ENCODE measurements around the gene UCK1.

Gene UCK1

DNA sequence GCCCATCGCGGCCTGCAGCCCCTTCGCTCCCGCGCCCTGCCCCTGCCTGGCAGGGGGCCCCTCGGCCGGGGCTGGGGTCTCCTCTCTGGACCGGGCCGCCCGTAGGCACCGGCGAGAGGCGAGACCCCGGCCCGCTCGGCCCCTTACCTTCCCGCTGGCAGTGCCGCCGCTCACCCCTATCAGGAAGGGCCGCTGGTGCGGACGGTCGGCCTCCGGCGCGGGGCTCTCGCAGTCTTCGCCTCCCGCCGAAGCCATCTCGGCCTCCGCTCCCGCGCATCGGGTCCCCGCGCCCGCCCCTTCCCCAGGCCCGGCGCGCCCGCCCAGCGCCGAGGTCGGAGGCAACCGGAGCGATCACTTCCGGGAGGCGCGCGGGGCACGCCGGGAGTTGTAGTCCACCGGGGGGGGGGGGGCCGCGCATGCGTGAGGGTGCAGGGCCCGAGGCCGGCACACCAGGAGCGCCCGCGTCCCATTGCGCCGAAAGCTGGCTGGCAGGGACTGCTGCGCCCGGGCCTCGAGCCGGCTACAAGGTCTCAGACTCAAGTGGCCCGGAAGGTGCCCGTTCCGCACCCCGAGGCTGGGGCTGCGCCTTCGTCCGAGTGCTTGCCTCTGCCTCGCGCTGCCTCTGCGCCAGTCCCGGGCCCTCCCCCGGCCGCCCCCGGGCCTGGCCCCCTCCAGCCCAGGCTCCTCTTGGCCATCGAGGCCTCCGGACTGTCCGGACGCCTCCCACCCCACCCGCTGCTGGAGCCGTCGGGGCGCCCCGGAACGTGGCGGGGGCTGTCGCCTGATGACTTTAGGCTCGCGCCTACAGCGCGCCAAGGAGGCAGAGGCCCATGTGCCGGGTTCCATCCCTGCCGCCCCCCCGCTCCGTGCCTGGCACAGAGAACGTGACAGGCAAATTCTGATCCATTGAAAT, at the start of gene UCK1:
Gene UCK1 (minus strand): TSS at position 344 of the 913 bp plus-strand sequence. CDS start 89 bp downstream, at position 255.
- peak; percentile 98 for DNase-seq (ENCODE audit: low spot score)

DNA sequence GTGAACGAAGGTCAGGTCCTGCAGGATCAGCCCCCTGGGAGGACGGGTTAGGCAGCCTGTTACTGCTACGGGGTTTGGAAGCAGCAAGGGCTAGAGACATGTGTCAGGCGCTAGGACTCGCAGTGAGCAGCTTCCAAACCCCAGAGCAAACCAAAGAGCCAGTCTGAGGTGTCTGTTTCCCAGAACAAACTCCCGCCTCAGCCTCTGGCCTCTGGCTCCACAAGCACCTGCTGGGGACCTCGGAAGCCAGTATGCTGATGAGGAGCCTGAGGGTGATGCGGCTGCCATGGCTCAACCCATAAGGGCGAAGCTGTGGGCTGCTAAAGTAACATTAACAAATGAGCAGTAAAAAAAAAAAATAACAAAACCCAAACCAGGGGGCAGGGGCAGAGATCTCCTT, 49.3 kb upstream of the UCK1 start:
- DNase-seq (ENCODE audit: low spot score), result no peak

DNA sequence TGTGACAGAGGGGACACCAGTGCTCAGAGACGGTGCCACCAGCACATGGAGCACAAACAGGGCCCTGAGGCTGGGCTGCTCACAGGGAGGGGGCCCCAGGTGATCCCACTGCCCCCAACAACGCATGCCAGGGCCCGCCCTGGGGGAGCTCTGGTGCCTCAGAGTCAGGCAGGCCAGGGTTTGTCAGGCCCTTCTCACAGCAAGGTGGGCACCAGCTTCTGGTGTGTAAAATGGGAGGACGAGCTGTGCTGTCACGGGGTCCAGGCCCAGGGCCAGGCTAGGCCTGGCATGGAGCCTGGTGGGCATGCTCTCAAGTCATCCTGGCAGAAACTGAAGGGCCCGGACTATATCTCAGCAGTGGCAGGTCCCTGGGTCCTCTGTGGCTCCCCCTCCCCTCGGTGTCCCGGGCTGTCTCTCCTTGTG, 48.7 kb upstream of the UCK1 start:
- no peak for DNase-seq (ENCODE audit: low spot score)

DNA sequence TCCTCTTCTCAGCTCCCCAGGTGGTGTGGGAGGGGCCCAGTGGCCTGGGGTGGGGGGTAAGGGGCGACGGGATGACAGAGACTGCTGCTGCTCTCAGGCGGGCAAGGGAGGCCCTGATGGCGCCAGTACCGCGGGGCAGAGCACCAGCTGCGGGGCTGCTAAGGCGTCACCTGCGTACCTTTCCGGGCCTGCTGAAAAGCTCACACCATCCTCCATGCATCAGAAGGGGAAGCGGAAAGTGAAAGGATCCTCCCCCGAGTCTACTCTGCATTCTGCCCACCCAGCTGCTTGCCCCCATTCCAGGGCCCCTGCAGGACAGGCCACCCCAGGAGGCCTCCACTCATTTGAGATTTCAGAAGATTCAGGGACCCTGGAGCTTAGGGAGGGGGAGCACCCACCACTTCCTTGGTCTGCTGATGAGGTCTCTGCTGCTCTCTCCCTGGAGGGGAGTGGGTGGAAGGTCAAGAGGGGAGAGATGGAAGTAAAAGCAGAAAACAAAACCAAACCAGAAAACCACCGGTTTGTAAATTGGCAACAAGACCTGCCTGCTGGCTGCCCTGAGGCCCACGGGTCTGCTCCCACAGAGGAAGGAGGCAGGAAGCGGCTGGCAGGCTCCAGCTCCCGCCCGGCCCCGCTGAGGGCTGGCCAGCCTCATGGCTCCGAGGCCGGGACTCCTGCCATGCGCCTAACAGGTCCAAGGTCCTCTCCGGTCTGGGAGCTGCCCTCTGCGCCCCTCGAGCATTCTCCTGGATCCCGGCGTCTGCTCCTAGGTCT, 47.9 kb upstream of the UCK1 start:
- DNase-seq (ENCODE audit: low spot score), result no peak

DNA sequence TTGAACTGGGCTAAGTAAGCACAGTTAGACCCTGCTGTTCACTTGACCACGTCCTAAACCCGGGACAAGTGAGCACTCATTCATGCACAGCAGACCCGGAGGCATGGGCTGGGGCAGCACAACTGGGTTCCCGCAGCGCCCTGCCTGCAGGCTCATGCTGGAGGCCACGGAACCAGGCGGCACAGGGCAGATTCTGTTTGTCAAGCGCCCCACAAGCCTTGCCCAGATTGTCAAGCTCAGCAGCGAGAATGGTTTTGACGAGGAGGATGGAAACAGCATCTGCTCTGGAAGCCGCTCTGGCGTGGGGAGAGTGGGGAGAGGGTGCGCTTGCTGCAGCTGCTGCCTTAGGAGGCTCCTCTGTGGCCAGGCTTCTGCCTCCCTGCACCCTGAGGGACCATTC, 47.0 kb upstream of the UCK1 start:
- DNase-seq (ENCODE audit: low spot score), result no peak

DNA sequence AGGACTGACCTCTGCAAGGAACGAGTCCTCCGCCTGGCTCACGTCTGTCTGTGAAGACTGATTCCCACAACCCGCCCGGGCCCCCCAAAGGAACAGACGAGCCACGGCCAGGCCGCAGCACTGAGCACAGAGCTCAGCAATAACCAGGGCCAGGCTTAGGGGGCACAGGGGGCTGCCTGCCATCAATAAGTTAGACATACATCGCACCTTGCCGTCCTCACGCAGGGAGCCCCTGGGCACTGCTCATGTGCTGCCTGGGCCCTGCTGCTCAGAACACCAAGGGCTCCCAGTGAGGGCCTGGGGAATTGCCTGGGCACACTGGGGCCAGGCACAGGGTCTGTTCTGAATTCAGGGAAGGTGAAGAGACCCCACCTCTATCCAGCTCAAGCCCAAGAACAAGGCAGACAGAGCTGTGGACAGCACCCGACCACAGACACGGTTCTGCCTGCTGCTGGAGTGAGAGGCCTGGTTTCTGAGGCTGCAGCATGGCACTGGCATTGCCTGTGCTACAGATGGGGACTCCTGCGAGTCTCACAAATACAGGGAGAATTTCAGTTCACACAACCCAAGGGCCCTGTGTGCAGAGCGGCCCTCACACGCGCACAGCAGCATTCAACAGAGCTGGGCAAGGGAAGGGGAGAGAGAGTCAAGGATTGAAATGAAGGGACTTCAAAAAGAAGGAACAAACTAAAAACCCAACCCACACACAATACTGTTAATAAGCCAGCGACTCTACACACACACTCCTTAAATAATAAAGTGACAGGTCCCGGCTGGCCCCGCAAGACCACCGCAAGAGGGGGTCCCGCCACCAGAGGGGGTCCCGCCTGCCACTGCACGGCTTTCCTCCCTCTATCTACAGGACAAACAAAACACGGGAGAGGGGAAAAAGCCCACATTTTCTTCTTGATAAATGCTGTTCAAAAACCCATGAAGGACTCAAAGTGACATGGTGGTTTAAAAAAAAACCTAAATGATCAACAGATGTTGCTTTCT, 46.2 kb upstream of the UCK1 start:
- DNase-seq (ENCODE audit: low spot score), result no peak

DNA sequence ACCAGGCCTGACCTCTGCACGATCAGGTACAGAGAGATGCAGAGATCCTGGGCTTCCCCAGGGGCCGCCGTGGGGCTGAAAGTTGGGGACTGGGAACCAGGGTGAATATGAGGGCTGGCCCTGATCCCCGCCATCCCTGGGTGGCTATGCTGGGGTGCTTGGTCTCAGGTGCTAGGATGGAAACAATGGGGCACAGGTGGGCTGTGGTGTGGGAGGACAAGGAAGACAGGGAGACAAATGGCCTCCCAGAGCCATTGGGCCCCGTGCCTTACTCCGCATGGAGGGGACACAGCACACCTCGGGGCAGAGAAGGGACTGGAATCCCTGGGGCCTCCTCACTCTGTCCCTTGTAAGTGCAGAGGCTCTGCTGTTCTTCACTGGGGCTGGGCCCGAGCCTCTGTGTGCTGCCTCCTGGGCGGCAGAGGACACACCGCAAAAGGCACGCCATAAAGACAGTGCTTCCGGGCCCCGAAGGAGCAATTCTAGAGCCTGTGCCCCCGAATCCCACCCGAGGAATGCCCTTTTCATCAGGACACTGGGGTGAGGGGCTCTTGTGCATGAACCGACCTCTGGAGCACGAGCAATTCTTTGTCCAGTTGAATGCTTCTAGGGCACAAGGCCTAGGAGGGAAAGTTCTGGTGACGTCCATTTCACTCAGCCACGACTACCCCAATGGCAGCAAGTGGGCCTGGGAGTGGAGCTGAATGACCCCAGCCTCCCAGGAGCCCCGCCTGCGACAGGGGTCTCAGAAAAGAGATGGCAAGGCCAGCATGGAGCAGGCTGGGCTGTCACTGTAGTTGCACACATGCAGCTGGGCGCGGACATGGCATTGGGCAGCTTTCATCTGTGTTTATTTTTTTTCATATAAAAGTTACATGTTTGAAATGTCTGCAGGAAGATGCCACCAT, 45.1 kb upstream of the UCK1 start:
- no peak for DNase-seq (ENCODE audit: low spot score)

DNA sequence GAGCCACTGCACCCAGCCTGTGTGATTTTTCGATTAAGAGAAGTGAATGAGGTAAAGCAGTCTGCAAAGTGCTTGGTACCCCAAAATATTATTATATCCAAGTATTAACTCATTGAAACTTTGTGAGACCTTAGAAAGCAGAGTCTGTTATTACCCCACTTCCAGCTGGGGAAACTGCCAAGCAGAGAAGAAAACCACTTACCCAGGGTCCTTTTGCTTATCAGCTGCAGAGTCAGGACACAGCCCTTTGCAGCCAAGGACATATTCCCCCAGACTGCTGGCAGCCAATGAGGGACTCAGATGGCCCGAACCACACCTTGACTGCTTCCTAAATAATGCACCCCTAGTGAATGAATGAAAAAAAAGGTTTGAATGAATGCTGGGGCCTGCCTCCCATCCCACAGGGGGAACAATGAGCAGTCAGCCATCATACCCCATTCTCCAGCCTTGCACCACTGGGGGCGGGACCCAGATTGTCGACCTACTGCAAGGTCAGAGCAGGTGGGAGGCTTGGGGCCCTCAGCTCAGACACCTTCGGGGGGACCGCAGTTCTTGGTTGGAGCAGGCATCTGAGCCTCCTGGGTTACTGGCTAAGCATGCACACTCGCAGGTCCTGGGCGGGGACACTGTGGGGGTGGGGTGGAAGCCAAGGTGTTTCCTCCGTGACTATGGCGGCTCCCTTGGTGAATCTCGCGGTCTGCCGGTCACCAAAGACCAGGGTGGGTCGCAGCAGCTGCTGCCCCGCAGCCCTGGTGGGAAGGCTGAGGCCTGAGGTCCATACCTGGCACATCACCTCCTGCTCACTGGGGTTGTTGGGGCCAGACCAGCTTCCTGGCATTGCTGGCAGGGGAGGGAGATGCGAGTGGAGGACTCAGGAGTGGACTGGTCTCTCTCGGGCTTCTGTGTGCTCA, 43.9 kb upstream of the UCK1 start:
- no peak for DNase-seq (ENCODE audit: low spot score)

DNA sequence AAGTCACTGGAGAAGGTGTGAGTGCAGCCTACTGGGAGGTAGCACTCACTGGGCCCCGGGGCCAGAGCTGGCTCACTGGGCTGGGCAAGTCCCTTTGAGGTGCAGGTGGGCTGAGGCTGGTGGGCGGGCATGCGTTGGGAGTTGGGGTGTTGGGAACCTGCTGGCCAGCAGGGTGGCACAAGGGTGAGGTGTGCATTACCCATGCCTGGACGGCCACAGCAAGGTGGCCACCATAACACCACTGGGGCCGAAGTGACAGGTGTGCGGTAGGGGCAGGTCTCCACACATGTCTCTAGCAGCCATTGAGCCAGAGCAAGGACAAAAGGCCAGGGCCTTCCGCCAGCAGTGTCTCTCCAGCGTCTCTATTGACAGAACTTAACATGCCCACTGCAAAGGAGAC, 36.8 kb upstream of the UCK1 start:
- DNase-seq (ENCODE audit: low spot score), result no peak

DNA sequence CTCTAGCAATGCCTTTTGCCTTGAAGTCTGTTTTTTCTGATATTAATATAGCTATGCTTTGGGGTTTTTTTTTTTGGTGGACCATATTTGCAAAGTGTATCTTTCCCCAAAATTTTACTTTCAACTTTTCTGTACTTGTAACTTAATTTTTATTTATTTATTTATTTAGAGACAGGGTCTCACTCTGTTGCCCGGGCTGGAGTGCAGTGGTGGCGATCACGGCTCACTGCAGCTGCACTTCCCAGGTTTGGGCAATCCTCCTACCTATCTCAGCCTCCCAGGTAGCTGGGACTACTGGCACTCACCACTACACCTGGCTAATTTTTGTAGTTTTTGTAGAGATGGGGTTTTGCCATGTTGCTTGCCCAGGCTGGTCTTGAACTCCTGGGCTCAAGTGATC, 35.1 kb upstream of the UCK1 start:
- DNase-seq (ENCODE audit: low spot score), result no peak

DNA sequence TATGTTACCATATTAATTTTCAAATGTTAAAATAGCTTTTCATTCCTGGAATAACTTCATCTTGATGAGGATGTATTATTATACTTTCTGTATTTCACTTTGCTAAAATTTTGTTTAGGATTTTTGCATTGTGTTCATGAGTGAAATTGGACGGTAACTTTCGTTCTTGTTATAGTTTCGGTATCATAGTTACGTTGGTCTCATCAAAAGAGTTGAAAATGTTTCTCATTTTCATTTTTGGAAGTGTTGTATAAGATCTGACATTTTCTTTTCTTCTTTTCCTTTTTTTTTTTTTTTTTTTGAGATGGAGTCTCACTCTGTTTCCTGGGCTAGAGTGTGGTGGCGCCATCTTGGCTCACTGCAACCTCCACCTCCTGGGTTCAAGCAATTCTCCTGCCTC, 34.3 kb upstream of the UCK1 start:
- no peak for DNase-seq (ENCODE audit: low spot score)

DNA sequence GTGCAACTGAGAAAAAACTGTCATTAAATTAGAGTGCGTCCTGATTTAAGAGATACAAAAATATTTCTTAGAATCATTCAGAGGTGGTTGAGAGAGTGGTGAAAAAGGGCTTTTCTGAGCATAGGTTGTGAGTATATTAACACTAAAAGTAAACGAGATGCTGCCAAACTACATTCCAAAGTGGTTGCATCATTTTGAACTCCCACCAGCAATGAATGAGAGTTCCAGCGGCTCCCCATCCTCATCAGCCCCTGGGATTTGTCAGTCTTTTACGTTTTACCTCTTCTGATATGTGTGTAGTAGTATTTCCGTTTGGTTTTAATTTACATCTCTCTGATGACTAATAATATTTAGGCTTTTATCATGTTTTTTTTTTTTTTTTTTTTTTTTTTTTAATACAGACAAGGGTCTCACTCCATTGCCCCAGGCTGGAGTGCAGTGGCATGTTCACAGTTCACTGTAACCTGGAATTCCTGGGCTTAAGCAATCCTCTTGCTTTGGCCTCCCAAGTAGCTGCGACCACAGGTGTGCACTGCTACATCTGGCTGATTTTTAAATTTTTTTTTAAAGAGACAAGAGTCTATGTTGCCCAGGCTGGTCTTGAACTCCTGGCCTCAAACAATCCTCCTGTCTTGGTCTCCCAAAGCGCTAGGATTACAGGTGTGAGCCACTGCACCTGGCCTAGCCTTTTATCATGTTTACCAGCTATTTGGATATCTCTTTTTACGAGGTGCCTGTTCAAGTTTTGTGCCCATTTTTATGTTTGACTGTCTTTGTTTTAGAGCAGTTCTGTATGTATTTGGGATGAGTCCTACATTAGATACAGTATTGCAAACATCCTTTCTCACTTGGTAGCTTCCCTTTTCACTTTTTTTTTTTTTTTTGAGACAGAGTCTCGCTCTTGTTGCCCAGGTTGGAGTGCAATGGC, 31.2 kb upstream of the UCK1 start:
- no peak for DNase-seq (ENCODE audit: low spot score)

DNA sequence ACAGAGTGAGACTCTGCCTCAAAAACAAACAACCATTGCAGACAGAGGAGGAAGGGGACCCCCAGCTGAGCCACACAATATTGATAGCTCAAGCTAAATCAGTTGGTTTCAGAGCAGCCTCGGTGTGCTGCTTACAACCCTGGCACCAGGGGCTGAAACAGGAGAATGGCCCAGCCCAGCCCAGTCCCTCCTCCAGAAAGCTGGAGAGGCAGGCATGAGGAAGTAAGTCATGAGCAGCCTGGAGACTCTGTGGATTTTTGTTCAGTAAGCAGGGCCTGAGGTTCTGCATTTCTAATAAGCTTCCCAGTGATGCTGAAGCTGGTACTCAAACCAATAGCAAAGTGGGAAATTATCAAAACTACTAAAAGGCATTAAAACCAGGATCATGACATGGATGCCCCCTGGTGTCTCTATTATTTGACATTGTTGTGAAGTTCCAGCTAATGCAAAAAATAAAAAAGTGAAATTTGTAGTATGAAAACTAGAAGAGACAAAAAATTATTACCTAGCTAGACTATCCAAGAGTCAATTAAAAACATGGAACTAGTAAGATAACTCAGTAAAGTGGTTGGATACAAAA, 28.4 kb upstream of the UCK1 start:
- DNase-seq (ENCODE audit: low spot score), result no peak

DNA sequence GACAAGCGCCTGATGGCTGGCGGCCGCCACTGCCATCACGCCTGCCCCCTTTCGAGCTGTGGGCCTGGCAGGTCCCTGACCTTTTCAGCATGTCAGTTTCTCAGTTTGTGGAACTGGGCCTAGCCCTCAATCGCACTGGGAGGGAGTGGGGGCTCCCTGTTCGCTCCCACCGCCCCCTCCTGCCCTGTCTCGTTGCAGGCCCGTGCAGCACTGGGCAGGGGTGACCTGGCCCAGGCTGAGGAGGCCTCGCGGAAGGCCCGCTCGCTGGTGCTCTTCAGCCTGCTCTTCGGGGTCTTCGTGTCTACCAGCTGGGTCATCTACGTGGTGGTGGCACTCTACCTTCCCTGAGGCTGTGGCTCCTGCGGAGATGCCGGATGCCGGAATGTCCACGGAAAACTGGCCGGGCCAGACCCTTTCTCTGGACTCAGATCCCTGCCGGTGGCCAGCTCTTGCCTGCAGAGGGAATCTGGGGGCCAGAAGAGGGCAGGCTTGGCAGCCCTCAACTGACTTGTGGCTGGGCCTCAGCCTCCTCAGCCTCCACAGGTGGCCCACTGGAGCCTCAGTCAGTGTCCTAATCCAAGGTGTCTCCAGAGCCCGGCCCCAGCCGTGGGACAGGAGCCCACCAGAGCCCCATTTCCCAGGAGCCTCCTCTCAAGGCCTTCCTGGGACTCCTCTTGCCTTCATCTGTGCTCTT, 26.9 kb upstream of the UCK1 start:
- no peak for DNase-seq (ENCODE audit: low spot score)

DNA sequence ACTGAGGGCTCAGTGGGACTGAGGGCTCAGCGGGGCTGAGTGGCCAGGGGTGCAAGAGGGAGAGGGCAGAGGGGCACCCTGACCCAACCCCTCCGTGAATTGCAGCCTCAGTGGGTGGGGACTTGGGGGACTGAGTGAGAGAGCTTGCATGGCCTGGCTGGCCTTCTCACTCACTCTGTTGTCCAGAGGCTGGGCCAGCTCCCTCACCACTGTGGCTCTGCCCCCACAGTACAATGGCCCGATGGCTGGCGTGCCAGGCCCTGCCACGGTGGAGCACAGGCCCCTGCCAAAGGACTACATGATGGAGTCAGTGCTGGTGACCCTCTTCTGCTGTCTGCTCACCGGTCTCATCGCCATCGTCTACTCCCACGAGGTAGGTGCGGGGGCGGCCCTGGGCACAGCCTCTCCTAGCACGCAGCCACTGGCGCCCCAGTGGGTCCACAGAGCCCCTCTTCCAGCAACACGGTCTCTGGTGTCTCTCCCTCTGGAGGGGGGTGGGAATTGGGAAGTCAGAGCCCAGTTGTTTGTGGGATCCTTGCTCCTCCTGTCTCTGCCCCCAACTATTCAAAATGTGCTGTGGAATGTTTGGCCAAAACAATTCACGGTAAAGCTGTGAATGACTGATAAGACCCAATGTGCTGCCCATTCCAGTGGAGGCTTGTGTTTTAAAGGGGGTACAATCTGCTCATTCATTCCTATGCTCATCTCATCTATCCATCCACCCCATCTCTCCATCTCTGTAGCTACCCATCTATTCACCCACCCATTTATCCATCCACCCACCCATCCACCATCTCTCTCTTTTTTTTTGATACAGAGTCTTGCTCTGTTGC, 25.0 kb upstream of the UCK1 start:
- no peak for DNase-seq (ENCODE audit: low spot score)

DNA sequence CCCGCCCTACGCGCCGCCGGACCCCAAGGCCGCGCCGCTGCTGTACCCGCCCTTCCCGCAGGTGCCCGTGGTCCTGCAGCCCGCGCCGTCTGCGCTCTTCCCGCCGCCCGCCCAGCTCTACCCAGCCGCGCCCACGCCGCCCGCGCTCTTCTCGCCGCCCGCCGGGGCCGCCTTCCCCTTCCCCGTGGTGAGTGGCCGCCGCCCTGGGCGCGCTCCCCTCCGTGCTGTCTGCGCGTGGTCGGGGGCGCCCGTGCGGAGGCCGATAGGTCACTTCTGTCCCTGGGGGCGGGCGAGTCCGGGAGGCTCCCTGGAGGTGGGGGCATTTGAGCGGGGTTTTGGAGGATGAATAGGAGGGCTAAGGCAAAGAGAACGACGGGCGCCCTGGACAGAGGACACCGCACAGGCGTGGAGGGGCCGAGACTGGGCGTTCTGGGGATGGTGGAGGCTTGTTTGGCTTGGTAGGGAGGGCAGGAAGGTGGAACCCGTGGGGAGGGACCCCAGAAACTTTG, 23.8 kb upstream of the UCK1 start:
- no peak for DNase-seq (ENCODE audit: low spot score)

Measured in COLO829 (cell line).